ENCODE results near the gene ARHGEF3. TPM values are rescaled to one million over a fixed set of nuclear protein-coding genes. Genes with fewer than 3 reads are reported as not detected.

The ARHGEF3 gene
- total RNA-seq, 3 donors from 2014 or later (not counting 1 experiment from before 2014, with no cell fraction given) = 112 to 211 (median 135) TPM

GRCh38 chr3:56691165-56692000 lies 110.4 kb downstream of the ARHGEF3 start:
- peak overlapping the region; percentile 28 for H3K4me3 Mint-ChIP-seq
- no peaks in the 10 kb centered on the region for H3K9me3 Mint-ChIP-seq
- Histone ChIP-seq H3K4me1 (ENCODE audit: control insufficient read depth, insufficient read depth, low read length) (peaks cover 27% of the 10 kb centered on the region), H3K36me3 (ENCODE audit: control insufficient read depth, insufficient read depth, low read length) (no peaks in the 10 kb centered on the region), H3K27me3 (ENCODE audit: control insufficient read depth, insufficient read depth, low read length) (no peaks in the 10 kb centered on the region), H3K27ac (ENCODE audit: low read length) (no peak overlapping the region), H3K9me3 (ENCODE audit: control insufficient read depth, insufficient read depth, low read length) (no peaks in the 10 kb centered on the region), H3K4me3 (ENCODE audit: low read length) (no peak overlapping the region)
- no peaks in the 10 kb centered on the region for H3K27me3 Mint-ChIP-seq (ENCODE audit: low read depth in 2 of 2)
- DNase-seq (no peak), ATAC-seq (no peak)
- intact Hi-C loops (cut with micrococcal nuclease) = no loop called here
- H3K36me3 Mint-ChIP-seq = no peaks in the 10 kb centered on the region
- WGBS (ENCODE audit: insufficient coverage) = 96% methylated on average over 17 of the region's 19 CpGs
- H3K27ac Mint-ChIP-seq = no peak overlapping the region
- H3K4me1 Mint-ChIP-seq = peaks cover 36 to 41% of the 10 kb centered on the region in 2 donors
- TF ChIP-seq, protein P1, sequence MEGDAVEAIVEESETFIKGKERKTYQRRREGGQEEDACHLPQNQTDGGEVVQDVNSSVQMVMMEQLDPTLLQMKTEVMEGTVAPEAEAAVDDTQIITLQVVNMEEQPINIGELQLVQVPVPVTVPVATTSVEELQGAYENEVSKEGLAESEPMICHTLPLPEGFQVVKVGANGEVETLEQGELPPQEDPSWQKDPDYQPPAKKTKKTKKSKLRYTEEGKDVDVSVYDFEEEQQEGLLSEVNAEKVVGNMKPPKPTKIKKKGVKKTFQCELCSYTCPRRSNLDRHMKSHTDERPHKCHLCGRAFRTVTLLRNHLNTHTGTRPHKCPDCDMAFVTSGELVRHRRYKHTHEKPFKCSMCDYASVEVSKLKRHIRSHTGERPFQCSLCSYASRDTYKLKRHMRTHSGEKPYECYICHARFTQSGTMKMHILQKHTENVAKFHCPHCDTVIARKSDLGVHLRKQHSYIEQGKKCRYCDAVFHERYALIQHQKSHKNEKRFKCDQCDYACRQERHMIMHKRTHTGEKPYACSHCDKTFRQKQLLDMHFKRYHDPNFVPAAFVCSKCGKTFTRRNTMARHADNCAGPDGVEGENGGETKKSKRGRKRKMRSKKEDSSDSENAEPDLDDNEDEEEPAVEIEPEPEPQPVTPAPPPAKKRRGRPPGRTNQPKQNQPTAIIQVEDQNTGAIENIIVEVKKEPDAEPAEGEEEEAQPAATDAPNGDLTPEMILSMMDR (IDR thresholded peaks at IDR 0.05) = no peak

- Mint-ChIP-seq H3K4me3 (no peak overlapping the region), H3K9me3 (no peaks in the 10 kb centered on the region), H3K36me3 (no peaks in the 10 kb centered on the region), H3K27me3 (ENCODE audit: low read depth in 2 of 2) (no peaks in the 10 kb centered on the region), H3K4me1 (peaks cover 20 to 23% of the 10 kb centered on the region in 2 donors), H3K27ac (no peak overlapping the region)
- Histone ChIP-seq H3K27me3 (ENCODE audit: control insufficient read depth, insufficient read depth, low read length) (no peaks in the 10 kb centered on the region), H3K4me3 (ENCODE audit: low read length) (no peak overlapping the region), H3K9me3 (ENCODE audit: control insufficient read depth, insufficient read depth, low read length) (no peaks in the 10 kb centered on the region), H3K27ac (ENCODE audit: low read length) (no peak overlapping the region), H3K4me1 (ENCODE audit: control insufficient read depth, insufficient read depth, low read length) (peaks cover 20% of the 10 kb centered on the region), H3K36me3 (ENCODE audit: control insufficient read depth, insufficient read depth, low read length) (no peaks in the 10 kb centered on the region)
- intact Hi-C loops (cut with micrococcal nuclease) = no loop called here
- ATAC-seq (no peak), DNase-seq (no peak)
- WGBS (ENCODE audit: insufficient coverage) = 97% methylated on average over 1 of the region's 1 CpG
- TF ChIP-seq, protein P1 (IDR thresholded peaks at IDR 0.05) = no peak
These were observed 112.4 kb downstream of the ARHGEF3 start for GRCh38 chr3:56689303-56689702.

- intact Hi-C loops (cut with micrococcal nuclease) = no loop called here
- H3K4me1 ChIP-seq (ENCODE audit: control insufficient read depth, insufficient read depth, low read length) = peaks cover 18% of the 10 kb centered on the region
- Mint-ChIP-seq H3K27me3 (ENCODE audit: low read depth in 2 of 2) (no peaks in the 10 kb centered on the region), H3K36me3 (no peaks in the 10 kb centered on the region), H3K4me3 (no peak overlapping the region), H3K4me1 (peaks cover 13 to 16% of the 10 kb centered on the region in 2 donors), H3K9me3 (no peaks in the 10 kb centered on the region), H3K27ac (no peak overlapping the region)
- no peak overlapping the region for H3K27ac ChIP-seq (ENCODE audit: low read length)
- H3K36me3 ChIP-seq (ENCODE audit: control insufficient read depth, insufficient read depth, low read length) = no peaks in the 10 kb centered on the region
- H3K27me3 ChIP-seq (ENCODE audit: control insufficient read depth, insufficient read depth, low read length) = no peaks in the 10 kb centered on the region
- WGBS (ENCODE audit: insufficient coverage) = 60% methylated on average over 1 of the region's 1 CpG
- H3K4me3 ChIP-seq (ENCODE audit: low read length) = no peak overlapping the region
- peaks cover 4% of the 10 kb centered on the region for H3K9me3 ChIP-seq (ENCODE audit: control insufficient read depth, insufficient read depth, low read length)
- DNase-seq (no peak), ATAC-seq (no peak)
- TF ChIP-seq, protein P1 (IDR thresholded peaks at IDR 0.05) = no peak
These were observed 113.6 kb downstream of the ARHGEF3 start for GRCh38 chr3:56688191-56688590.

All from natural killer cell (primary cell).